HepG2 (cell line): Measurements from ENCODE around the gene NFAT5. TPM values are rescaled to one million over a fixed set of nuclear protein-coding genes. Genes with fewer than 3 reads are reported as not detected.

Experiments
- ATAC-seq: fragments of 200-7000 bp; cut with Tn5 transposase; 3 replicates; pipeline ENCODE4 v1.9.1; 2020; ENCODE audit warnings: mild to moderate bottlenecking, moderate library complexity
- BruUV-seq: library from RNA; stranded (reverse); fragments of 400-500 nt; replicated peaks from 2 replicates; lab custom pipeline; 2021; lab: Mats Ljungman, UMichigan
- CTCF ChIA-PET: fragments of 300-600 bp; formaldehyde crosslinking; extraction: SDS; loops from one replicate; lab custom pipeline; 2021; ENCODE audit warnings: low total read pairs, inconsistent platforms, low intra/inter-chr PET ratio; lab: Yijun Ruan, JAX
- POLR2A ChIA-PET: fragments of 350-600 bp; sonication (Branson Sonifier 250); formaldehyde crosslinking; loops from one replicate; lab custom pipeline; 2020; ENCODE audit warnings: antibody characterized with exemption, inconsistent platforms; lab: Yijun Ruan, JAX
- DNase-seq: peaks from one replicate; pipeline ENCODE4 v3.0.0-alpha.2; 2015; ENCODE audit warnings: low spot score
- FAIRE-seq: peaks from 3 replicates; lab custom pipeline; 2011; peaks lifted over from hg19 to GRCh38; lab: Jason Lieb, UNC
- H2AFZ ChIP-seq: one replicate; pipeline ENCODE4 v1.6.1; 2011; ENCODE audit warnings: low read length, inconsistent platforms
- H3K27ac ChIP-seq: fragments of 300-600 bp; 3 replicates; pipeline ENCODE4 v1.8.0; 2011; ENCODE audit warnings: mixed run types, mild to moderate bottlenecking, mixed read lengths, low read length, inconsistent platforms; ENCODE audit not compliant: insufficient read depth; ENCODE audit errors: extremely low read length
- H3K27me3 ChIP-seq, 2 experiments: fragments of 200-600 bp in 1 of 2; 2 replicates in 1 of 2; 3 replicates in 1 of 2; pipeline versions ENCODE4 v1.6.0 to v1.8.0; 2011; ENCODE audit warnings: low read length in 2 of 2, mild to moderate bottlenecking in 2 of 2, moderate library complexity in 2 of 2, inconsistent platforms in 1 of 2; ENCODE audit not compliant: insufficient read depth in 2 of 2, control insufficient read depth in 1 of 2
- H3K36me3 ChIP-seq, 2 experiments: fragments of 200-600 bp in 1 of 2; replicated peaks in 1 of 2; 2 replicates in 1 of 2; 3 replicates in 1 of 2; pipeline versions ENCODE4 v1.5.1 to v1.8.0; 2011; ENCODE audit warnings: low read length in 2 of 2, inconsistent platforms in 1 of 2; ENCODE audit not compliant: insufficient read depth in 2 of 2, control insufficient read depth in 1 of 2
- H3K4me1 ChIP-seq: 2 replicates; pipeline ENCODE4 v1.5.1; 2012; ENCODE audit warnings: low read length, inconsistent platforms; ENCODE audit not compliant: insufficient read depth
- H3K4me2 ChIP-seq: 2 replicates; pipeline ENCODE4 v1.6.0; 2011; ENCODE audit warnings: low read depth, low read length, inconsistent platforms
- H3K4me3 ChIP-seq, 3 experiments: fragments of 200-600 bp in 1 of 3; sonication (generic), shearing (Covaris generic) in 1 of 3; replicated peaks in 1 of 3; 2 replicates each; pipeline ENCODE4 v1.5.1; 2011 to 2016; ENCODE audit warnings: low read length in 3 of 3, inconsistent platforms in 2 of 3, low read depth in 2 of 3, mild to moderate bottlenecking in 2 of 3, control low read depth in 1 of 3, mixed read lengths in 1 of 3; ENCODE audit not compliant: insufficient read depth in 1 of 3
- H3K79me2 ChIP-seq: one replicate; pipeline ENCODE4 v1.6.1; 2011; ENCODE audit warnings: low read length, inconsistent platforms; ENCODE audit not compliant: insufficient read depth
- H3K9ac ChIP-seq: 2 replicates; pipeline ENCODE4 v1.6.0; 2011; ENCODE audit warnings: mild to moderate bottlenecking, low read depth, low read length, inconsistent platforms; ENCODE audit not compliant: insufficient read depth
- H3K9me3 ChIP-seq: 2 replicates; pipeline ENCODE4 v1.5.1; 2012; ENCODE audit warnings: mild to moderate bottlenecking, low read length
- H4K20me1 ChIP-seq: 2 replicates; pipeline ENCODE4 v1.6.0; 2011; ENCODE audit warnings: inconsistent platforms, mild to moderate bottlenecking, low read length, moderate library complexity; ENCODE audit not compliant: insufficient read depth
- CHD4 ChIP-seq: fragments of 200-600 bp; sonication (generic); IDR thresholded peaks from 2 replicates; pipeline ENCODE4 v1.7.0; 2017; ENCODE audit warnings: mild to moderate bottlenecking, low read length, borderline replicate concordance
- ETV5 ChIP-seq: IDR thresholded peaks from 2 replicates; pipeline ENCODE4 v1.6.1; 2018; ENCODE audit warnings: missing biosample characterization, missing genetic modification reagents, inconsistent platforms, borderline replicate concordance
- FOXC1 ChIP-seq: sonication (generic); formaldehyde crosslinking; IDR thresholded peaks from 2 replicates; pipeline ENCODE4 v1.8.0; 2022; ENCODE audit warnings: mild to moderate bottlenecking, missing genetic modification reagents, borderline replicate concordance
- KAT2B ChIP-seq: fragments of 150-350 bp; IDR thresholded peaks from 2 replicates; pipeline ENCODE4 v1.6.1; 2014; ENCODE audit warnings: low read depth, low read length, borderline replicate concordance
- MXD1 ChIP-seq: sonication (generic); formaldehyde crosslinking; IDR thresholded peaks from 2 replicates; pipeline ENCODE4 v1.4.0; 2020; ENCODE audit warnings: mild to moderate bottlenecking, missing genetic modification reagents
- MXD4 ChIP-seq: IDR thresholded peaks from 2 replicates; pipeline ENCODE4 v1.6.1; 2016; ENCODE audit warnings: mild to moderate bottlenecking, missing biosample characterization, missing genetic modification reagents
- POLR2A ChIP-seq, 2 experiments: IDR thresholded peaks; 2 replicates each; pipeline ENCODE4 v1.6.1; 2011; ENCODE audit warnings: low read depth in 2 of 2, low read length in 2 of 2, mild to moderate bottlenecking in 1 of 2, moderate library complexity in 1 of 2; ENCODE audit not compliant: insufficient read depth in 1 of 2
- POLR2G ChIP-seq: fragments of 200-400 bp; formaldehyde crosslinking; IDR thresholded peaks from 2 replicates; pipeline ENCODE4 v1.6.1; 2018; ENCODE audit warnings: mild to moderate bottlenecking, low read depth, low read length, moderate library complexity
- RBM22 ChIP-seq: fragments of 200-400 bp; formaldehyde crosslinking; optimal IDR thresholded peaks from 2 replicates; pipeline ENCODE3; 2017; ENCODE audit warnings: mild to moderate bottlenecking, low read length, moderate library complexity
- SAP130 ChIP-seq: IDR thresholded peaks from 2 replicates; pipeline ENCODE4 v1.6.1; 2016; ENCODE audit warnings: low read depth
- SMAD3 ChIP-seq: sonication (generic); formaldehyde crosslinking; IDR thresholded peaks from 2 replicates; pipeline ENCODE4 v1.4.0; 2020; ENCODE audit warnings: missing genetic modification reagents
- SOX13 ChIP-seq, 3 experiments: fragments of 450-650 bp in 1 of 3; sonication (generic) in 1 of 3; formaldehyde crosslinking in 1 of 3; IDR thresholded peaks in 2 of 3; conservative IDR thresholded peaks in 1 of 3; 2 replicates each; pipeline versions ENCODE4 v1.5.0 to v1.6.1; 2016 to 2020; ENCODE audit warnings: antibody characterized with exemption in 1 of 3, mild to moderate bottlenecking in 1 of 3, missing compliant biosample characterization in 1 of 3, missing genetic modification reagents in 1 of 3, moderate library complexity in 1 of 3
- TAF1 ChIP-seq: sonication (generic); formaldehyde crosslinking; IDR thresholded peaks from 2 replicates; pipeline ENCODE4 v1.4.0; 2020; ENCODE audit warnings: missing genetic modification reagents
- ZNF17 ChIP-seq: sonication (generic); formaldehyde crosslinking; IDR thresholded peaks from 2 replicates; pipeline ENCODE4 v1.5.0; 2020; ENCODE audit warnings: mild to moderate bottlenecking, missing genetic modification reagents
- ZNF713 ChIP-seq: sonication (generic); formaldehyde crosslinking; IDR thresholded peaks from 2 replicates; pipeline ENCODE4 v1.4.0; 2020; ENCODE audit warnings: mild to moderate bottlenecking, missing genetic modification reagents
- WGBS: methylation state at CpG from one replicate; pipeline ENCODE4 v1.1.6; 2017; ENCODE audit warnings: low lambda C conversion rate; 5-methylcytosine and 5-hydroxymethylcytosine counted together
- in situ Hi-C: cut with HindIII; loops from 2 replicates; pipeline ENCODE4 v1.10.0; 2017; ENCODE audit warnings: low pct_unique_long_range_greater_than_20kb; ENCODE audit not compliant: extremely low pct_ligation_motif_present
- intact Hi-C: fragments of 100-400 bp; cut with micrococcal nuclease; formaldehyde crosslinking; loops from one replicate; pipeline ENCODE4 v1.10.0; 2022; ENCODE audit not compliant: unreplicated experiment
- polyA plus RNA-seq, 8 experiments: library from polyadenylated mRNA; depleted of rRNA in 3 of 8; stranded (reverse) in 7 of 8; unstranded in 1 of 8; fragments of >200 nt; fragmentation: Illumina TruSeq in 4 of 8; extraction: Trizol in 4 of 8; gene quantifications; 2 replicates each; pipeline versions ENCODE4 v1.2.1 to v1.2.3, GENCODE V29; 2011 to 2016; ENCODE audit warnings: low read depth in 4 of 8, missing spikeins in 1 of 8, mixed read lengths in 1 of 8; ENCODE audit not compliant: insufficient read depth in 1 of 8
- total RNA-seq, 5 experiments: library from RNA; depleted of rRNA; stranded (reverse); fragments of >200 nt; fragmentation: Illumina TruSeq; extraction: Trizol; gene quantifications; 2 replicates each; pipeline ENCODE4 v1.2.3, GENCODE V29; 2016; ENCODE audit warnings: low read depth in 1 of 5
- TF ChIP-seq, protein P1 (sequence below): sonication (generic); formaldehyde crosslinking; IDR thresholded peaks from 2 replicates; pipeline ENCODE4 v1.9.0; 2021; ENCODE audit warnings: missing genetic modification reagents, borderline replicate concordance
- TF ChIP-seq, protein P2 (sequence below): sonication (generic); formaldehyde crosslinking; IDR thresholded peaks from 2 replicates; pipeline ENCODE4 v1.5.0; 2020; ENCODE audit warnings: missing genetic modification reagents

The NFAT5 gene
- total and polyA plus RNA-seq, 2 of the 13 experiments (the other 11 are each of a cell fraction or from before 2014, with no cell fraction given): 20.5 to 54.3 TPM

GRCh38 chr16:69724414-69724873 is 158.7 kb downstream of the NFAT5 start (continued):
- TF ChIP-seq CHD4: 0 out of 2 replicates have a peak, but pooled peaks have one; percentile 8

DNA sequence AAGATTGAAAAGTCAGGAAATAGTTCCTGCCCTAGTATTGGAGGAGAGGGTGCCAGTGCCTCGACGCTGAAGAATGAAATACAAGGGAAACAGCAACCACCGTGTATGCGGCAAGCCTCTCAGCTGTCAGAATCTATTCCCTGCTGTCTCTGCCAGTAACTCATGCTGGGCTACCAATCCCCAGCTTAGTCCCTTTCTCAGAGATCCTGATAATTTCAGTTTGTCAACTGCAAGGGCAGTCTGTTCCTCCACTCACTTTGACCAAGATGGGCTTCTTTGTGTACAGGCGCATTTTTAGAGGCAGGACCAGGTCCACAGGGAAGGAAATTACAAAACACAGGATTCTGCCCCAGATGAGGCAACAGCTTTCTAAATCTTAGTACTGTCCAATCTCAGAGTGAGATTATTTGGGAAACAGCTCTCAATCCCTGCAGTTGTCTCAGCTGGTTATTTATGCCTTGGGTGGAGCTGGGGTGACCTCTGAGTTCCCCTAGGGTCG is 159.3 kb downstream of the NFAT5 start:
- intact Hi-C loops: no loop called here
- ChIA-PET CTCF (no interaction called here), POLR2A (interaction anchor here (1.1 to 10.0 kb wide), 9 partner anchors 12 to 328 kb away, joined by 3 to 211 read pairs (median 19); partner anchors contain the start of genes NOB1 and WWP2)
- H3K4me3 ChIP-seq: peak overlapping the region; percentile 58 to 72 (median 72)
- peaks cover 83% of the 10 kb centered on the region for H3K4me1 ChIP-seq
- peak overlapping the region; percentile 97 for H3K4me2 ChIP-seq
- no TSS peak for BruUV-seq
- H3K27ac ChIP-seq: peak overlapping the region; percentile 87
- H3K79me2 ChIP-seq: peaks cover 68% of the 10 kb centered on the region
- DNase-seq (peak; percentile 26), ATAC-seq (no peak), FAIRE-seq (peak; percentile 26)
- WGBS: 30% methylated on average over 6 of the region's 6 CpGs
- in situ Hi-C loops: no loop called here
- H3K27me3 ChIP-seq: no peaks in the 10 kb centered on the region
- H4K20me1 ChIP-seq: no peaks in the 10 kb centered on the region
- no peaks in the 10 kb centered on the region for H3K9me3 ChIP-seq
- H3K9ac ChIP-seq: peak overlapping the region; percentile 83
- H2AFZ ChIP-seq: no peak overlapping the region
- peaks cover 2 to 9% of the 10 kb centered on the region in 2 experiments; a peak in 3 of 5 replicates for H3K36me3 ChIP-seq
- TF ChIP-seq KAT2B (no peak), ZNF713 (CRISPR knock-in tag) (no peak), TAF1 (CRISPR knock-in tag) (no peak; the same call in 1 of the 2 replicates), SMAD3 (peak; percentile 25; the same call in 1 of the 2 replicates), MXD1 (CRISPR knock-in tag) (peak; percentile 48; the same call in 1 of the 2 replicates), SAP130 (CRISPR knock-in tag) (peak; percentile 53; the same call in 1 of the 2 replicates), ZNF17 (CRISPR knock-in tag) (no peak), MXD4 (CRISPR knock-in tag) (0 out of 2 replicates have a peak, but pooled peaks have one; percentile 38), RBM22 (peak; percentile 86), SOX13 (IDR thresholded peaks at IDR 0.05) (no peak), SOX13 (CRISPR knock-in tag; conservative IDR thresholded peaks at IDR 0.05 in 1 of 2, IDR thresholded peaks at IDR 0.05 in 1 of 2) (no peak), POLR2A (IDR thresholded peaks at IDR 0.05; ENCODE audit: insufficient read depth in 1 of 2, low read depth in 2 of 2, low read length in 2 of 2) (peak in 1 of 2 experiments; percentile 55; a peak in 1 of 4 replicates), POLR2G (peak; percentile 72; the same call in 1 of the 2 replicates), FOXC1 (CRISPR knock-in tag) (0 out of 2 replicates have a peak, but pooled peaks have one; percentile 72), ETV5 (no peak)
- TF ChIP-seq, protein P1, sequence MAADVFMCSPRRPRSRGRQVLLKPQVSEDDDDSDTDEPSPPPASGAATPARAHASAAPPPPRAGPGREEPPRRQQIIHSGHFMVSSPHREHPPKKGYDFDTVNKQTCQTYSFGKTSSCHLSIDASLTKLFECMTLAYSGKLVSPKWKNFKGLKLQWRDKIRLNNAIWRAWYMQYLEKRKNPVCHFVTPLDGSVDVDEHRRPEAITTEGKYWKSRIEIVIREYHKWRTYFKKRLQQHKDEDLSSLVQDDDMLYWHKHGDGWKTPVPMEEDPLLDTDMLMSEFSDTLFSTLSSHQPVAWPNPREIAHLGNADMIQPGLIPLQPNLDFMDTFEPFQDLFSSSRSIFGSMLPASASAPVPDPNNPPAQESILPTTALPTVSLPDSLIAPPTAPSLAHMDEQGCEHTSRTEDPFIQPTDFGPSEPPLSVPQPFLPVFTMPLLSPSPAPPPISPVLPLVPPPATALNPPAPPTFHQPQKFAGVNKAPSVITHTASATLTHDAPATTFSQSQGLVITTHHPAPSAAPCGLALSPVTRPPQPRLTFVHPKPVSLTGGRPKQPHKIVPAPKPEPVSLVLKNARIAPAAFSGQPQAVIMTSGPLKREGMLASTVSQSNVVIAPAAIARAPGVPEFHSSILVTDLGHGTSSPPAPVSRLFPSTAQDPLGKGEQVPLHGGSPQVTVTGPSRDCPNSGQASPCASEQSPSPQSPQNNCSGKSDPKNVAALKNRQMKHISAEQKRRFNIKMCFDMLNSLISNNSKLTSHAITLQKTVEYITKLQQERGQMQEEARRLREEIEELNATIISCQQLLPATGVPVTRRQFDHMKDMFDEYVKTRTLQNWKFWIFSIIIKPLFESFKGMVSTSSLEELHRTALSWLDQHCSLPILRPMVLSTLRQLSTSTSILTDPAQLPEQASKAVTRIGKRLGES: 0 out of 2 replicates have a peak, but pooled peaks have one; percentile 50
- TF ChIP-seq, protein P2, sequence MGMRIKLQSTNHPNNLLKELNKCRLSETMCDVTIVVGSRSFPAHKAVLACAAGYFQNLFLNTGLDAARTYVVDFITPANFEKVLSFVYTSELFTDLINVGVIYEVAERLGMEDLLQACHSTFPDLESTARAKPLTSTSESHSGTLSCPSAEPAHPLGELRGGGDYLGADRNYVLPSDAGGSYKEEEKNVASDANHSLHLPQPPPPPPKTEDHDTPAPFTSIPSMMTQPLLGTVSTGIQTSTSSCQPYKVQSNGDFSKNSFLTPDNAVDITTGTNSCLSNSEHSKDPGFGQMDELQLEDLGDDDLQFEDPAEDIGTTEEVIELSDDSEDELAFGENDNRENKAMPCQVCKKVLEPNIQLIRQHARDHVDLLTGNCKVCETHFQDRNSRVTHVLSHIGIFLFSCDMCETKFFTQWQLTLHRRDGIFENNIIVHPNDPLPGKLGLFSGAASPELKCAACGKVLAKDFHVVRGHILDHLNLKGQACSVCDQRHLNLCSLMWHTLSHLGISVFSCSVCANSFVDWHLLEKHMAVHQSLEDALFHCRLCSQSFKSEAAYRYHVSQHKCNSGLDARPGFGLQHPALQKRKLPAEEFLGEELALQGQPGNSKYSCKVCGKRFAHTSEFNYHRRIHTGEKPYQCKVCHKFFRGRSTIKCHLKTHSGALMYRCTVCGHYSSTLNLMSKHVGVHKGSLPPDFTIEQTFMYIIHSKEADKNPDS: 0 out of 2 replicates have a peak, but pooled peaks have one; percentile 41
